ENCODE data around the gene DHRSX. TPM values are rescaled to one million over a fixed set of nuclear protein-coding genes. Genes with fewer than 3 reads are reported as not detected.

The DHRSX gene
- total RNA-seq, 3 donors from 2014 or later, result 24.9 to 52.4 (median 37.5) TPM

GRCh38 chrX:2516623-2517022 lies 15.8 kb upstream of the DHRSX start:
- intact Hi-C loops (cut with DNase I, micrococcal nuclease), result no loop called here
- TF ChIP-seq CTCF (IDR thresholded peaks at IDR 0.05), result no peak

GRCh38 chrX:2514131-2514530 lies 13.4 kb upstream of the DHRSX start:
- Histone ChIP-seq H3K9me3 (no peaks in the 10 kb centered on the region), H3K4me1 (ENCODE audit: low read depth) (no peaks in the 10 kb centered on the region), H3K36me3 (ENCODE audit: low read depth) (no peaks in the 10 kb centered on the region), H3K4me3 (no peak overlapping the region)
- DNase-seq, result no peak
- TF ChIP-seq CTCF (IDR thresholded peaks at IDR 0.05), result no peak
- intact Hi-C loops (cut with DNase I, micrococcal nuclease), result no loop called here
- ATAC-seq, result no peak

More at GRCh38 chrX:2516623-2517022, 15.8 kb upstream of the DHRSX start:
- Histone ChIP-seq H3K4me1 (ENCODE audit: low read depth) (no peaks in the 10 kb centered on the region), H3K9me3 (no peaks in the 10 kb centered on the region), H3K4me3 (no peak overlapping the region), H3K36me3 (ENCODE audit: low read depth) (no peaks in the 10 kb centered on the region)
- DNase-seq (no peak), ATAC-seq (no peak)

GRCh38 chrX:2513121-2513664 lies 12.4 kb upstream of the DHRSX start:
- no peaks in the 10 kb centered on the region for H3K4me1 ChIP-seq (ENCODE audit: low read depth)
- DNase-seq, result no peak
- ATAC-seq, result no peak
- no peaks in the 10 kb centered on the region for H3K9me3 ChIP-seq
- intact Hi-C loops (cut with DNase I, micrococcal nuclease), result no loop called here
- no peak for TF ChIP-seq CTCF (IDR thresholded peaks at IDR 0.05)
- no peaks in the 10 kb centered on the region for H3K36me3 ChIP-seq (ENCODE audit: low read depth)
- no peak overlapping the region for H3K4me3 ChIP-seq

- intact Hi-C loops (cut with DNase I, micrococcal nuclease), result no loop called here
- no peaks in the 10 kb centered on the region for H3K9me3 ChIP-seq
These were observed 11.7 kb upstream of the DHRSX start for GRCh38 chrX:2512501-2512900.

GRCh38 chrX:2511326-2511725 lies 10.6 kb upstream of the DHRSX start:
- Histone ChIP-seq H3K9me3 (no peaks in the 10 kb centered on the region), H3K36me3 (ENCODE audit: low read depth) (no peaks in the 10 kb centered on the region), H3K4me1 (ENCODE audit: low read depth) (no peaks in the 10 kb centered on the region), H3K4me3 (no peak overlapping the region)
- DNase-seq, result no peak
- ATAC-seq, result no peak
- intact Hi-C loops (cut with DNase I, micrococcal nuclease), result no loop called here
- TF ChIP-seq CTCF (IDR thresholded peaks at IDR 0.05), result no peak

More at GRCh38 chrX:2512501-2512900, 11.7 kb upstream of the DHRSX start:
- no peaks in the 10 kb centered on the region for H3K4me1 ChIP-seq (ENCODE audit: low read depth)
- DNase-seq (no peak), ATAC-seq (no peak)
- no peak overlapping the region for H3K4me3 ChIP-seq
- TF ChIP-seq CTCF (IDR thresholded peaks at IDR 0.05), result no peak
- H3K36me3 ChIP-seq (ENCODE audit: low read depth), result no peaks in the 10 kb centered on the region
